Activated naive CD4-positive, alpha-beta T cell (primary cell): Measurements from ENCODE around the gene CPEB3.
"Not testable (repeated sequence)": the region's sequence is repeated elsewhere in the genome, so short reads cannot be mapped to it uniquely, and the experiment has no call there.

Experiments used
- DNase-seq, 4 experiments: peaks; one replicate each; lab custom pipeline; 2025; lab: John Stamatoyannopoulos, UW

CPEB3 gene

GRCh38 chr10:92142949-92143348 lies 147.9 kb downstream of the CPEB3 start:
- no peak for DNase-seq

- no peak for DNase-seq
Observed at GRCh38 chr10:92142512-92142911, 148.4 kb downstream of the CPEB3 start.

- DNase-seq, result not testable (repeated sequence)
Observed at GRCh38 chr10:92141147-92141546, 149.7 kb downstream of the CPEB3 start.

- not testable (repeated sequence) for DNase-seq
Observed at GRCh38 chr10:92134049-92134448, 156.8 kb downstream of the CPEB3 start.

- no peak for DNase-seq
Observed at GRCh38 chr10:92131275-92131820, 159.5 kb downstream of the CPEB3 start.

- DNase-seq, result no peak
Observed at GRCh38 chr10:92130622-92131274, 160.1 kb downstream of the CPEB3 start.

- DNase-seq, result no peak
Observed at GRCh38 chr10:92126100-92126650, 164.7 kb downstream of the CPEB3 start.

GRCh38 chr10:92125144-92125543 lies 165.7 kb downstream of the CPEB3 start:
- no peak for DNase-seq

- DNase-seq, result no peak
Observed at GRCh38 chr10:92124616-92125143, 166.2 kb downstream of the CPEB3 start.

GRCh38 chr10:92124020-92124419 lies 166.9 kb downstream of the CPEB3 start:
- DNase-seq, result no peak

- no peak for DNase-seq
Observed at GRCh38 chr10:92122941-92123450, 167.9 kb downstream of the CPEB3 start.

GRCh38 chr10:92121686-92122492 lies 169.0 kb downstream of the CPEB3 start:
- no peak for DNase-seq

GRCh38 chr10:92119340-92119739 lies 171.5 kb downstream of the CPEB3 start:
- no peak for DNase-seq

GRCh38 chr10:92114917-92115316 lies 176.0 kb downstream of the CPEB3 start:
- not testable (repeated sequence) for DNase-seq

- DNase-seq, result no peak
Observed at GRCh38 chr10:92113911-92114600, 176.8 kb downstream of the CPEB3 start.

GRCh38 chr10:92112462-92112861 lies 178.4 kb downstream of the CPEB3 start:
- DNase-seq, result no peak

- DNase-seq, result no peak
Observed at GRCh38 chr10:92111336-92111939, 179.4 kb downstream of the CPEB3 start.

GRCh38 chr10:92110039-92110794 lies 180.7 kb downstream of the CPEB3 start:
- no peak for DNase-seq

- no peak for DNase-seq
Observed at GRCh38 chr10:92108747-92109146, 182.1 kb downstream of the CPEB3 start.

- no peak for DNase-seq
Observed at GRCh38 chr10:92108120-92108519, 182.8 kb downstream of the CPEB3 start.
